Measurements from ENCODE around the gene LRRC36.
A peak's percentile ranks its signal among the peaks of the same experiment; 100 is the strongest.

The LRRC36 gene

DNA sequence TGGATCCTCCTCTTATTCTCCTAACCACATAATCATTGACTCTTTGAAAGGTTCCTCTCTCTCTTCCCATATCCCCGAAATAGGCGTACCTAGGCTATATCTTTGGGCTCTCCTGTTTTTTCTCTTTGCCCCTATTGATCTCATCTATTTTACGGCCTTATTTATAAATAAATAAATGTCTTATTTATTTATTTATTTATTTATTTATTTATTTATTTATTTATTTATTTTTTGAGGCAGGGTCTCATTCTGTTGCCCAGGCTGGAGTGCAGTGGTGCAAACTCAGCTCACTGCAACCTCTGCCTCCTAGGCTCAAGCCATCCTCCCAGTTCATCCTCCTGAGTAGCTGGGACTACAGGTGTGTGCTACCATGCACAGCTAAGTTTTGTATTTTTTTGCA is 25.8 kb downstream of the LRRC36 start (continued):
- peak; percentile 94 for TF ChIP-seq ZNF426 (tag by site-specific recombination; IDR thresholded peaks at IDR 0.05)
- TF ChIP-seq, protein P1, sequence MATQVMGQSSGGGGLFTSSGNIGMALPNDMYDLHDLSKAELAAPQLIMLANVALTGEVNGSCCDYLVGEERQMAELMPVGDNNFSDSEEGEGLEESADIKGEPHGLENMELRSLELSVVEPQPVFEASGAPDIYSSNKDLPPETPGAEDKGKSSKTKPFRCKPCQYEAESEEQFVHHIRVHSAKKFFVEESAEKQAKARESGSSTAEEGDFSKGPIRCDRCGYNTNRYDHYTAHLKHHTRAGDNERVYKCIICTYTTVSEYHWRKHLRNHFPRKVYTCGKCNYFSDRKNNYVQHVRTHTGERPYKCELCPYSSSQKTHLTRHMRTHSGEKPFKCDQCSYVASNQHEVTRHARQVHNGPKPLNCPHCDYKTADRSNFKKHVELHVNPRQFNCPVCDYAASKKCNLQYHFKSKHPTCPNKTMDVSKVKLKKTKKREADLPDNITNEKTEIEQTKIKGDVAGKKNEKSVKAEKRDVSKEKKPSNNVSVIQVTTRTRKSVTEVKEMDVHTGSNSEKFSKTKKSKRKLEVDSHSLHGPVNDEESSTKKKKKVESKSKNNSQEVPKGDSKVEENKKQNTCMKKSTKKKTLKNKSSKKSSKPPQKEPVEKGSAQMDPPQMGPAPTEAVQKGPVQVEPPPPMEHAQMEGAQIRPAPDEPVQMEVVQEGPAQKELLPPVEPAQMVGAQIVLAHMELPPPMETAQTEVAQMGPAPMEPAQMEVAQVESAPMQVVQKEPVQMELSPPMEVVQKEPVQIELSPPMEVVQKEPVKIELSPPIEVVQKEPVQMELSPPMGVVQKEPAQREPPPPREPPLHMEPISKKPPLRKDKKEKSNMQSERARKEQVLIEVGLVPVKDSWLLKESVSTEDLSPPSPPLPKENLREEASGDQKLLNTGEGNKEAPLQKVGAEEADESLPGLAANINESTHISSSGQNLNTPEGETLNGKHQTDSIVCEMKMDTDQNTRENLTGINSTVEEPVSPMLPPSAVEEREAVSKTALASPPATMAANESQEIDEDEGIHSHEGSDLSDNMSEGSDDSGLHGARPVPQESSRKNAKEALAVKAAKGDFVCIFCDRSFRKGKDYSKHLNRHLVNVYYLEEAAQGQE (tag by site-specific recombination; IDR thresholded peaks at IDR 0.05), result peak; percentile 74; the same call in 1 of the 2 replicates
- 0 out of 2 replicates have a peak, but pooled peaks have one; percentile 54 for TF ChIP-seq ZNF202 (tag by site-specific recombination; IDR thresholded peaks at IDR 0.05; ENCODE audit: borderline replicate concordance)
- TF ChIP-seq ZNF266 (tag by site-specific recombination; IDR thresholded peaks at IDR 0.05; ENCODE audit: low read depth), result peak; percentile 77; the same call in 1 of the 2 replicates
- TF ChIP-seq ZNF138 (tag by site-specific recombination; IDR thresholded peaks at IDR 0.05; ENCODE audit: borderline replicate concordance), result 0 out of 2 replicates have a peak, but pooled peaks have one; percentile 22
- TF ChIP-seq ZNF404 (tag by site-specific recombination; IDR thresholded peaks at IDR 0.05), result 0 out of 2 replicates have a peak, but pooled peaks have one; percentile 26
- peak; percentile 97 for TF ChIP-seq ZNF394 (tag by site-specific recombination; IDR thresholded peaks at IDR 0.05; ENCODE audit: borderline replicate concordance)
- TF ChIP-seq ZNF510 (tag by site-specific recombination; IDR thresholded peaks at IDR 0.05; ENCODE audit: insufficient replicate concordance), result peak; percentile 74
- TF ChIP-seq ZXDB (tag by site-specific recombination; IDR thresholded peaks at IDR 0.05), result peak; percentile 84
- TF ChIP-seq ZNF555 (tag by site-specific recombination; conservative IDR thresholded peaks at IDR 0.05), result peak; percentile 94
- TF ChIP-seq ZNF558 (tag by site-specific recombination; IDR thresholded peaks at IDR 0.05), result peak; percentile 62; the same call in 1 of the 2 replicates
- TF ChIP-seq RBAK (tag by site-specific recombination; IDR thresholded peaks at IDR 0.05), result 0 out of 2 replicates have a peak, but pooled peaks have one; percentile 32
- peak; percentile 53; the same call in 1 of the 2 replicates for TF ChIP-seq MZF1 (tag by site-specific recombination; IDR thresholded peaks at IDR 0.05; ENCODE audit: borderline replicate concordance)
- TF ChIP-seq GFI1B (tag by site-specific recombination; IDR thresholded peaks at IDR 0.05), result 0 out of 2 replicates have a peak, but pooled peaks have one; percentile 42
- TF ChIP-seq, protein P2, sequence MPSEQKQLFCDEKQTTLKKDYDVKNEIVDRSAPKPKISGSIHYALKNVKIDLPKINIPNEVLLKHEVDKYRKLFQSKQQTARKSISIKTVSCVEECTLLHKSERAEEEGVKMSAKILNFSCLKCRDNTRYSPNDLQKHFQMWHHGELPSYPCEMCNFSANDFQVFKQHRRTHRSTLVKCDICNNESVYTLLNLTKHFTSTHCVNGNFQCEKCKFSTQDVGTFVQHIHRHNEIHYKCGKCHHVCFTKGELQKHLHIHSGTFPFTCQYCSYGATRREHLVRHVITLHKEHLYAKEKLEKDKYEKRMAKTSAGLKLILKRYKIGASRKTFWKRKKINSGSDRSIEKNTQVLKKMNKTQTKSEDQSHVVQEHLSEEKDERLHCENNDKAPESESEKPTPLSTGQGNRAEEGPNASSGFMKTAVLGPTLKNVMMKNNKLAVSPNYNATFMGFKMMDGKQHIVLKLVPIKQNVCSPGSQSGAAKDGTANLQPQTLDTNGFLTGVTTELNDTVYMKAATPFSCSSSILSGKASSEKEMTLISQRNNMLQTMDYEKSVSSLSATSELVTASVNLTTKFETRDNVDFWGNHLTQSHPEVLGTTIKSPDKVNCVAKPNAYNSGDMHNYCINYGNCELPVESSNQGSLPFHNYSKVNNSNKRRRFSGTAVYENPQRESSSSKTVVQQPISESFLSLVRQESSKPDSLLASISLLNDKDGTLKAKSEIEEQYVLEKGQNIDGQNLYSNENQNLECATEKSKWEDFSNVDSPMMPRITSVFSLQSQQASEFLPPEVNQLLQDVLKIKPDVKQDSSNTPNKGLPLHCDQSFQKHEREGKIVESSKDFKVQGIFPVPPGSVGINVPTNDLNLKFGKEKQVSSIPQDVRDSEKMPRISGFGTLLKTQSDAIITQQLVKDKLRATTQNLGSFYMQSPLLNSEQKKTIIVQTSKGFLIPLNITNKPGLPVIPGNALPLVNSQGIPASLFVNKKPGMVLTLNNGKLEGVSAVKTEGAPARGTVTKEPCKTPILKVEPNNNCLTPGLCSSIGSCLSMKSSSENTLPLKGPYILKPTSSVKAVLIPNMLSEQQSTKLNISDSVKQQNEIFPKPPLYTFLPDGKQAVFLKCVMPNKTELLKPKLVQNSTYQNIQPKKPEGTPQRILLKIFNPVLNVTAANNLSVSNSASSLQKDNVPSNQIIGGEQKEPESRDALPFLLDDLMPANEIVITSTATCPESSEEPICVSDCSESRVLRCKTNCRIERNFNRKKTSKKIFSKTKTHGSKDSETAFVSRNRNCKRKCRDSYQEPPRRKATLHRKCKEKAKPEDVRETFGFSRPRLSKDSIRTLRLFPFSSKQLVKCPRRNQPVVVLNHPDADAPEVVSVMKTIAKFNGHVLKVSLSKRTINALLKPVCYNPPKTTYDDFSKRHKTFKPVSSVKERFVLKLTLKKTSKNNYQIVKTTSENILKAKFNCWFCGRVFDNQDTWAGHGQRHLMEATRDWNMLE (tag by site-specific recombination; conservative IDR thresholded peaks at IDR 0.05; ENCODE audit: low read depth), result peak; percentile 94
- TF ChIP-seq ZFP3 (tag by site-specific recombination; IDR thresholded peaks at IDR 0.05; ENCODE audit: low read depth), result 0 out of 2 replicates have a peak, but pooled peaks have one; percentile 19
- TF ChIP-seq, protein P3, sequence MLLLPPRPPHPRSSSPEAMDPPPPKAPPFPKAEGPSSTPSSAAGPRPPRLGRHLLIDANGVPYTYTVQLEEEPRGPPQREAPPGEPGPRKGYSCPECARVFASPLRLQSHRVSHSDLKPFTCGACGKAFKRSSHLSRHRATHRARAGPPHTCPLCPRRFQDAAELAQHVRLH (tag by site-specific recombination; IDR thresholded peaks at IDR 0.05), result peak; percentile 70
- TF ChIP-seq OVOL3 (tag by site-specific recombination; IDR thresholded peaks at IDR 0.05), result peak; percentile 64; the same call in 1 of the 2 replicates
- TF ChIP-seq ZNF292 (tag by site-specific recombination; IDR thresholded peaks at IDR 0.05; ENCODE audit: borderline replicate concordance, low read depth), result peak; percentile 78; the same call in 1 of the 2 replicates
- 0 out of 2 replicates have a peak, but pooled peaks have one; percentile 31 for TF ChIP-seq ZBTB1 (tag by site-specific recombination; IDR thresholded peaks at IDR 0.05)
